ENCODE data around the gene NFIB. TPM values are rescaled to one million over a fixed set of nuclear protein-coding genes. Genes with fewer than 3 reads are reported as not detected.

NFIB gene
- total and polyA plus RNA-seq, 7 experiments from 2014 or later: 0.32 TPM; not detected in 6

- peaks cover 0 to 7% (median 4%) of the 10 kb centered on the region in 7 donors for H3K4me1 Mint-ChIP-seq
- Histone ChIP-seq H3K27me3 (ENCODE audit: control insufficient read depth in 2 of 2, insufficient read depth in 2 of 2, low read length in 2 of 2) (peaks cover 0 to 11% of the 10 kb centered on the region in 2 donors), H3K9me3 (ENCODE audit: control insufficient read depth in 2 of 3, low read length in 3 of 3) (no peaks in the 10 kb centered on the region), H3K36me3 (ENCODE audit: control insufficient read depth in 2 of 3, insufficient read depth in 3 of 3, low read length in 3 of 3) (no peaks in the 10 kb centered on the region), H3K4me1 (ENCODE audit: control insufficient read depth in 2 of 2, insufficient read depth in 2 of 2, low read length in 2 of 2) (peaks cover 0 to under 1% of the 10 kb centered on the region in 2 donors), H3K27ac (ENCODE audit: low read depth, low read length) (no peak overlapping the region), H3K4me3 (ENCODE audit: low read length) (no peak overlapping the region)
- no peak for DNase-seq
- intact Hi-C loops (cut with micrococcal nuclease): no loop called here
- POLR2A ChIA-PET: no interaction called here
- H3K27me3 Mint-ChIP-seq: peaks cover 56 to 68% (median 62%) of the 10 kb centered on the region in 5 donors
- no peak for ATAC-seq
- H3K27ac Mint-ChIP-seq: no peak overlapping the region
- no peak overlapping the region for H3K4me3 Mint-ChIP-seq
- CTCF ChIA-PET: no interaction called here
- no peaks in the 10 kb centered on the region for H3K36me3 Mint-ChIP-seq
- H3K9me3 Mint-ChIP-seq: peaks cover 0 to 10% (median 2%) of the 10 kb centered on the region in 11 donors
Observed at GRCh38 chr9:14307989-14308852, 5.7 kb downstream of the NFIB start.

GRCh38 chr9:14306672-14307660 lies 7.0 kb downstream of the NFIB start:
- no peak overlapping the region for H3K4me3 ChIP-seq (ENCODE audit: low read length)
- no peak overlapping the region for H3K27ac Mint-ChIP-seq
- H3K9me3 ChIP-seq (ENCODE audit: control insufficient read depth in 2 of 3, low read length in 3 of 3): no peaks in the 10 kb centered on the region
- H3K27ac ChIP-seq (ENCODE audit: low read depth, low read length): no peak overlapping the region
- ChIA-PET POLR2A (no interaction called here), CTCF (no interaction called here)
- no peak for ATAC-seq
- no peaks in the 10 kb centered on the region for H3K4me1 Mint-ChIP-seq
- no peaks in the 10 kb centered on the region for H3K36me3 ChIP-seq (ENCODE audit: control insufficient read depth in 2 of 3, insufficient read depth in 3 of 3, low read length in 3 of 3)
- no peak overlapping the region for H3K4me3 Mint-ChIP-seq
- H3K27me3 ChIP-seq (ENCODE audit: control insufficient read depth in 2 of 2, insufficient read depth in 2 of 2, low read length in 2 of 2): peaks cover 0 to 5% of the 10 kb centered on the region in 2 donors
- H3K9me3 Mint-ChIP-seq: peaks cover 0 to 4% (median 0%) of the 10 kb centered on the region in 11 donors
- intact Hi-C loops (cut with micrococcal nuclease): no loop called here
- H3K36me3 Mint-ChIP-seq: no peaks in the 10 kb centered on the region
- no peak for DNase-seq
- peaks cover 51 to 69% (median 53%) of the 10 kb centered on the region in 5 donors for H3K27me3 Mint-ChIP-seq
- H3K4me1 ChIP-seq (ENCODE audit: control insufficient read depth in 2 of 2, insufficient read depth in 2 of 2, low read length in 2 of 2): no peaks in the 10 kb centered on the region

- H3K27ac Mint-ChIP-seq: no peak overlapping the region
- intact Hi-C loops (cut with micrococcal nuclease): no loop called here
Observed at GRCh38 chr9:14306188-14306587, 7.8 kb downstream of the NFIB start.

GRCh38 chr9:14304259-14304658 lies 9.7 kb downstream of the NFIB start:
- CTCF ChIA-PET: no interaction called here
- no peaks in the 10 kb centered on the region for H3K4me1 Mint-ChIP-seq

More at GRCh38 chr9:14306188-14306587, 7.8 kb downstream of the NFIB start:
- H3K4me3 Mint-ChIP-seq: no peak overlapping the region
- Histone ChIP-seq H3K9me3 (ENCODE audit: control insufficient read depth in 2 of 3, low read length in 3 of 3) (no peaks in the 10 kb centered on the region), H3K4me3 (ENCODE audit: low read length) (no peak overlapping the region), H3K27me3 (ENCODE audit: control insufficient read depth in 2 of 2, insufficient read depth in 2 of 2, low read length in 2 of 2) (no peaks in the 10 kb centered on the region), H3K27ac (ENCODE audit: low read depth, low read length) (no peak overlapping the region), H3K4me1 (ENCODE audit: control insufficient read depth in 2 of 2, insufficient read depth in 2 of 2, low read length in 2 of 2) (no peaks in the 10 kb centered on the region), H3K36me3 (ENCODE audit: control insufficient read depth in 2 of 3, insufficient read depth in 3 of 3, low read length in 3 of 3) (no peaks in the 10 kb centered on the region)
- ATAC-seq (no peak), DNase-seq (no peak)
- ChIA-PET POLR2A (no interaction called here), CTCF (no interaction called here)
- no peaks in the 10 kb centered on the region for H3K36me3 Mint-ChIP-seq
- H3K4me1 Mint-ChIP-seq: no peaks in the 10 kb centered on the region
- H3K9me3 Mint-ChIP-seq: peaks cover 0 to 4% (median 0%) of the 10 kb centered on the region in 11 donors
- H3K27me3 Mint-ChIP-seq: peaks cover 46 to 65% (median 54%) of the 10 kb centered on the region in 5 donors

GRCh38 chr9:14303521-14303920 lies 10.4 kb downstream of the NFIB start:
- ChIA-PET CTCF (no interaction called here), POLR2A (no interaction called here)
- peaks cover 36 to 58% (median 50%) of the 10 kb centered on the region in 5 donors for H3K27me3 Mint-ChIP-seq

More at GRCh38 chr9:14304259-14304658, 9.7 kb downstream of the NFIB start:
- no peaks in the 10 kb centered on the region for H3K27me3 ChIP-seq (ENCODE audit: control insufficient read depth in 2 of 2, insufficient read depth in 2 of 2, low read length in 2 of 2)
- Mint-ChIP-seq H3K4me3 (no peak overlapping the region), H3K9me3 (peaks cover 0 to 4% (median 0%) of the 10 kb centered on the region in 11 donors), H3K27ac (no peak overlapping the region), H3K36me3 (no peaks in the 10 kb centered on the region), H3K27me3 (peaks cover 42 to 66% (median 56%) of the 10 kb centered on the region in 5 donors)
- intact Hi-C loops (cut with micrococcal nuclease): no loop called here
- ATAC-seq (no peak), DNase-seq (no peak)
- POLR2A ChIA-PET: no interaction called here
- H3K4me3 ChIP-seq (ENCODE audit: low read length): no peak overlapping the region
- no peak overlapping the region for H3K27ac ChIP-seq (ENCODE audit: low read depth, low read length)
- H3K4me1 ChIP-seq (ENCODE audit: control insufficient read depth in 2 of 2, insufficient read depth in 2 of 2, low read length in 2 of 2): no peaks in the 10 kb centered on the region
- H3K36me3 ChIP-seq (ENCODE audit: control insufficient read depth in 2 of 3, insufficient read depth in 3 of 3, low read length in 3 of 3): no peaks in the 10 kb centered on the region
- no peaks in the 10 kb centered on the region for H3K9me3 ChIP-seq (ENCODE audit: control insufficient read depth in 2 of 3, low read length in 3 of 3)

GRCh38 chr9:14303100-14303499 lies 10.8 kb downstream of the NFIB start:
- Mint-ChIP-seq H3K9me3 (peaks cover 0 to 4% (median 0%) of the 10 kb centered on the region in 11 donors), H3K4me3 (no peak overlapping the region), H3K4me1 (no peaks in the 10 kb centered on the region), H3K27ac (no peak overlapping the region), H3K27me3 (peaks cover 35 to 54% (median 51%) of the 10 kb centered on the region in 5 donors), H3K36me3 (no peaks in the 10 kb centered on the region)
- Histone ChIP-seq H3K36me3 (ENCODE audit: control insufficient read depth in 2 of 3, insufficient read depth in 3 of 3, low read length in 3 of 3) (no peaks in the 10 kb centered on the region), H3K9me3 (ENCODE audit: control insufficient read depth in 2 of 3, low read length in 3 of 3) (no peaks in the 10 kb centered on the region), H3K4me3 (ENCODE audit: low read length) (no peak overlapping the region), H3K27ac (ENCODE audit: low read depth, low read length) (no peak overlapping the region), H3K27me3 (ENCODE audit: control insufficient read depth in 2 of 2, insufficient read depth in 2 of 2, low read length in 2 of 2) (no peaks in the 10 kb centered on the region), H3K4me1 (ENCODE audit: control insufficient read depth in 2 of 2, insufficient read depth in 2 of 2, low read length in 2 of 2) (no peaks in the 10 kb centered on the region)
- DNase-seq (no peak), ATAC-seq (no peak)
- ChIA-PET POLR2A (no interaction called here), CTCF (no interaction called here)
- intact Hi-C loops (cut with micrococcal nuclease): no loop called here

More at GRCh38 chr9:14303521-14303920, 10.4 kb downstream of the NFIB start:
- H3K9me3 ChIP-seq (ENCODE audit: control insufficient read depth in 2 of 3, low read length in 3 of 3): no peaks in the 10 kb centered on the region
- ATAC-seq (no peak), DNase-seq (no peak)
- H3K4me3 ChIP-seq (ENCODE audit: low read length): no peak overlapping the region
- H3K9me3 Mint-ChIP-seq: peaks cover 0 to 4% (median 0%) of the 10 kb centered on the region in 11 donors
- no peaks in the 10 kb centered on the region for H3K36me3 Mint-ChIP-seq
- H3K36me3 ChIP-seq (ENCODE audit: control insufficient read depth in 2 of 3, insufficient read depth in 3 of 3, low read length in 3 of 3): no peaks in the 10 kb centered on the region
- no peaks in the 10 kb centered on the region for H3K4me1 Mint-ChIP-seq
- H3K4me1 ChIP-seq (ENCODE audit: control insufficient read depth in 2 of 2, insufficient read depth in 2 of 2, low read length in 2 of 2): no peaks in the 10 kb centered on the region
- no peak overlapping the region for H3K27ac ChIP-seq (ENCODE audit: low read depth, low read length)
- intact Hi-C loops (cut with micrococcal nuclease): no loop called here
- H3K27ac Mint-ChIP-seq: no peak overlapping the region
- H3K4me3 Mint-ChIP-seq: no peak overlapping the region
- no peaks in the 10 kb centered on the region for H3K27me3 ChIP-seq (ENCODE audit: control insufficient read depth in 2 of 2, insufficient read depth in 2 of 2, low read length in 2 of 2)

Measured in naive thymus-derived CD4-positive, alpha-beta T cell (primary cell).